Spinal cord (tissue), 10 donors: ENCODE measurements around the gene ZFAND6. TPM values are rescaled to one million over a fixed set of nuclear protein-coding genes. Genes with fewer than 3 reads are reported as not detected.
"Not testable (repeated sequence)": the region's sequence is repeated elsewhere in the genome, so short reads cannot be mapped to it uniquely, and the experiment has no call there.

ENCODE experiments used
- DNase-seq, 6 donors: peaks; one replicate each; pipeline versions ENCODE4 v3.0.0 to v3.0.0-alpha.2; 2013 to 2015; ENCODE audit warnings: low spot score in 6 of 6, low read depth in 4 of 6
- H3K27ac ChIP-seq: one replicate; pipeline ENCODE4 v1.5.1; 2013; ENCODE audit warnings: low read depth, low read length, control low read depth
- H3K27me3 ChIP-seq: one replicate; pipeline ENCODE4 v1.6.1; 2013; ENCODE audit warnings: low read length; ENCODE audit not compliant: control insufficient read depth, insufficient read depth
- H3K36me3 ChIP-seq: one replicate; pipeline ENCODE4 v1.6.1; 2013; ENCODE audit warnings: low read length; ENCODE audit not compliant: control insufficient read depth, insufficient read depth
- H3K4me1 ChIP-seq: one replicate; pipeline ENCODE4 v1.6.1; 2013; ENCODE audit warnings: low read length; ENCODE audit not compliant: control insufficient read depth, insufficient read depth
- H3K4me3 ChIP-seq: one replicate; pipeline ENCODE4 v1.5.1; 2013; ENCODE audit warnings: low read depth, low read length, control low read depth
- H3K9me3 ChIP-seq: one replicate; pipeline ENCODE4 v1.6.1; 2013; ENCODE audit warnings: low read length; ENCODE audit not compliant: control insufficient read depth, insufficient read depth
- WGBS: methylation state at CpG from one replicate; pipeline ENCODE4 v1.1.5; 2013; ENCODE audit warnings: missing lambda C conversion rate; ENCODE audit not compliant: insufficient coverage; 5-methylcytosine and 5-hydroxymethylcytosine counted together
- polyA plus RNA-seq, 2 donors: library from polyadenylated mRNA; unstranded; fragments of 120-200 nt; gene quantifications; one replicate each; pipeline ENCODE4 v1.2.1, GENCODE V29; 2013; ENCODE audit not compliant: insufficient read length in 2 of 2
- total RNA-seq, 2 donors: library from RNA; depleted of rRNA in 1 of 2; stranded (reverse); fragments of 120-200 nt in 1 of 2; fragments of >200 nt in 1 of 2; gene quantifications; one replicate each; pipeline versions ENCODE4 v1.2.3 to v1.2.4, GENCODE V29; 2013 to 2014
- donor health status: healthy.

The ZFAND6 gene
- total and polyA plus RNA-seq, 4 donors = 102 to 196 (median 128) TPM

- no peaks in the 10 kb centered on the region for H3K4me1 ChIP-seq
- no peak overlapping the region for H3K27ac ChIP-seq
- no peak for DNase-seq
- H3K36me3 ChIP-seq = no peaks in the 10 kb centered on the region
- H3K27me3 ChIP-seq = no peaks in the 10 kb centered on the region
- WGBS = 53% methylated on average over 2 of the region's 5 CpGs
- H3K9me3 ChIP-seq = no peaks in the 10 kb centered on the region
- H3K4me3 ChIP-seq = no peak overlapping the region
These were observed 27.6 kb downstream of the ZFAND6 start for GRCh38 chr15:80087104-80087503.

- H3K27ac ChIP-seq = no peak overlapping the region
- WGBS = no CpG with 5 or more reads among the region's 1 CpG
- H3K4me3 ChIP-seq = no peak overlapping the region
- H3K9me3 ChIP-seq = no peaks in the 10 kb centered on the region
- H3K4me1 ChIP-seq = no peaks in the 10 kb centered on the region
- DNase-seq = no peak
- no peaks in the 10 kb centered on the region for H3K27me3 ChIP-seq
- no peaks in the 10 kb centered on the region for H3K36me3 ChIP-seq
These were observed 30.6 kb downstream of the ZFAND6 start for GRCh38 chr15:80090041-80090440.

GRCh38 chr15:80090879-80091503 lies 31.5 kb downstream of the ZFAND6 start:
- Histone ChIP-seq H3K27me3 (no peaks in the 10 kb centered on the region), H3K4me1 (no peaks in the 10 kb centered on the region), H3K9me3 (no peaks in the 10 kb centered on the region), H3K27ac (no peak overlapping the region), H3K4me3 (no peak overlapping the region), H3K36me3 (no peaks in the 10 kb centered on the region)
- no peak for DNase-seq
- 81% methylated on average over 3 of the region's 7 CpGs for WGBS

- DNase-seq = no peak
- H3K36me3 ChIP-seq = no peaks in the 10 kb centered on the region
- no peaks in the 10 kb centered on the region for H3K4me1 ChIP-seq
- H3K4me3 ChIP-seq = no peak overlapping the region
- no CpG with 5 or more reads among the region's 5 CpGs for WGBS
- H3K9me3 ChIP-seq = no peaks in the 10 kb centered on the region
- no peak overlapping the region for H3K27ac ChIP-seq
- H3K27me3 ChIP-seq = no peaks in the 10 kb centered on the region
These were observed 34.5 kb downstream of the ZFAND6 start for GRCh38 chr15:80093854-80094418.

- H3K4me1 ChIP-seq = peaks cover 3% of the 10 kb centered on the region
- H3K27ac ChIP-seq = no peak overlapping the region
- H3K27me3 ChIP-seq = no peaks in the 10 kb centered on the region
- no peak overlapping the region for H3K4me3 ChIP-seq
- no CpG with 5 or more reads among the region's 4 CpGs for WGBS
- no peaks in the 10 kb centered on the region for H3K36me3 ChIP-seq
- no peaks in the 10 kb centered on the region for H3K9me3 ChIP-seq
- DNase-seq = no peak
These were observed 36.0 kb downstream of the ZFAND6 start for GRCh38 chr15:80095511-80095910.

- H3K9me3 ChIP-seq = no peaks in the 10 kb centered on the region
- H3K27ac ChIP-seq = no peak overlapping the region
- DNase-seq = no peak
- H3K36me3 ChIP-seq = no peaks in the 10 kb centered on the region
- H3K4me3 ChIP-seq = no peak overlapping the region
- no CpG with 5 or more reads among the region's 3 CpGs for WGBS
- peaks cover 3% of the 10 kb centered on the region for H3K4me1 ChIP-seq
- H3K27me3 ChIP-seq = no peaks in the 10 kb centered on the region
These were observed 36.5 kb downstream of the ZFAND6 start for GRCh38 chr15:80095969-80096368.

- Histone ChIP-seq H3K27ac (no peak overlapping the region), H3K36me3 (no peaks in the 10 kb centered on the region), H3K4me1 (peaks cover 3% of the 10 kb centered on the region), H3K4me3 (no peak overlapping the region), H3K27me3 (no peaks in the 10 kb centered on the region), H3K9me3 (no peaks in the 10 kb centered on the region)
- no peak for DNase-seq
- no CpG with 5 or more reads among the region's 1 CpG for WGBS
These were observed 38.9 kb downstream of the ZFAND6 start for GRCh38 chr15:80098341-80098740.

GRCh38 chr15:80099241-80099640 lies 39.8 kb downstream of the ZFAND6 start:
- WGBS = no CpG with 5 or more reads among the region's 3 CpGs
- no peaks in the 10 kb centered on the region for H3K36me3 ChIP-seq
- no peaks in the 10 kb centered on the region for H3K27me3 ChIP-seq
- H3K4me3 ChIP-seq = no peak overlapping the region
- peaks cover 3% of the 10 kb centered on the region for H3K4me1 ChIP-seq
- H3K27ac ChIP-seq = no peak overlapping the region
- peak in 1 of 6 donors; percentile 52 for DNase-seq
- no peaks in the 10 kb centered on the region for H3K9me3 ChIP-seq

GRCh38 chr15:80099662-80100061 lies 40.2 kb downstream of the ZFAND6 start:
- H3K36me3 ChIP-seq = not testable (repeated sequence)
- 100% methylated on average over 2 of the region's 6 CpGs for whole genome bisulfite sequencing

GRCh38 chr15:80100247-80100646 lies 40.8 kb downstream of the ZFAND6 start:
- Histone ChIP-seq H3K4me3 (no peak overlapping the region), H3K27ac (no peak overlapping the region), H3K4me1 (peaks cover 3% of the 10 kb centered on the region), H3K9me3 (no peaks in the 10 kb centered on the region), H3K36me3 (no peaks in the 10 kb centered on the region), H3K27me3 (no peaks in the 10 kb centered on the region)
- DNase-seq = peak in 1 of 6 donors; percentile 65

More at GRCh38 chr15:80099662-80100061, 40.2 kb downstream of the ZFAND6 start:
- not testable (repeated sequence) for H3K4me3 ChIP-seq, H3K27ac ChIP-seq, H3K9me3 ChIP-seq, H3K4me1 ChIP-seq, H3K27me3 ChIP-seq, DNase-seq
